ENCODE data around the gene ATG10. TPM values are rescaled to one million over a fixed set of nuclear protein-coding genes. Genes with fewer than 3 reads are reported as not detected.

ATG10 gene
- total and polyA plus RNA-seq, 2 of the 13 experiments (the other 11 are each of a cell fraction or from before 2014, with no cell fraction given) = 2.0 to 5.7 TPM

DNA sequence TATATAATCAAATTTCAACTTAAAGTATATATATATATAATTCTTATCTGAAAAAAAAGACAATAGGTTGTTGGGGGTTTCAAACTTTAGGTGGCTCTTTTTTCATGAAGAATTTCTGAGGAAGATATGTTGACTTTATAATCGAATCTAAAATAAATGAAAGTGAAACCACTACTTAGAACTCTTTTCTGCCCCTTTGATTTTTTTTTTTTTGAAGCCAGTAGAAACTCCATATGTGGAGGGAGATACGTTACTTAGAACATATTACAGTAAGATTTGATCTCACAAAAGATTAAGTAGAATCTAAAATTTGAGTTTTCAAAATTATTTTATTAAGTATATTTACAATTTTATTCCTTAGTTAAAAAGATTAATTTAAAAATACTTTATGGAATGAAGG is 96.9 kb downstream of the ATG10 start:
- intact Hi-C loops (cut with micrococcal nuclease; ENCODE audit: unreplicated experiment) (no loop called here), in situ Hi-C loops (cut with HindIII; ENCODE audit: extremely low pct_ligation_motif_present, low pct_unique_long_range_greater_than_20kb) (no loop called here)
- no TSS peak for BruUV-seq (replicated peaks)
- FAIRE-seq = no peak
- no peak overlapping the region for H3K27ac ChIP-seq (ENCODE audit: extremely low read length, insufficient read depth, low read length)
- 0 out of 2 replicates have a peak, but pooled peaks cover 4% of the 10 kb centered on the region for H3K4me1 ChIP-seq (ENCODE audit: insufficient read depth, low read length)
- H3K4me2 ChIP-seq (ENCODE audit: low read depth, low read length) = no peak overlapping the region
- no peaks in the 10 kb centered on the region for H3K79me2 ChIP-seq (ENCODE audit: insufficient read depth, low read length)
- CTCF ChIA-PET (ENCODE audit: low intra/inter-chr PET ratio, low total read pairs) = no interaction called here
- H3K9me3 ChIP-seq (ENCODE audit: low read length) = no peaks in the 10 kb centered on the region
- H2AFZ ChIP-seq (ENCODE audit: low read length) = no peak overlapping the region
- H3K36me3 ChIP-seq (replicated peaks in 1 of 2; ENCODE audit: control insufficient read depth in 1 of 2, insufficient read depth in 2 of 2, low read length in 2 of 2) = no peaks in the 10 kb centered on the region
- no peak for ATAC-seq
- no peak overlapping the region for H3K9ac ChIP-seq (ENCODE audit: insufficient read depth, low read depth, low read length)
- WGBS (ENCODE audit: low lambda C conversion rate) = 75% methylated on average over 2 of the region's 2 CpGs
- no peak for TF ChIP-seq RBAK (CRISPR knock-in tag; IDR thresholded peaks at IDR 0.05)
- TF ChIP-seq ATF7 (IDR thresholded peaks at IDR 0.05) = no peak
- no peak for TF ChIP-seq ATF7 (CRISPR knock-in tag; IDR thresholded peaks at IDR 0.05)
- POLR2A ChIA-PET = no interaction called here
- no peaks in the 10 kb centered on the region for H4K20me1 ChIP-seq (ENCODE audit: insufficient read depth, low read length)
- no peaks in the 10 kb centered on the region for H3K27me3 ChIP-seq (ENCODE audit: control insufficient read depth in 1 of 2, insufficient read depth in 2 of 2, low read length in 2 of 2)
- no peak overlapping the region for H3K4me3 ChIP-seq (replicated peaks in 1 of 3; ENCODE audit: insufficient read depth in 1 of 3, low read depth in 2 of 3, low read length in 3 of 3)
- DNase-seq (ENCODE audit: low spot score) = no peak

DNA sequence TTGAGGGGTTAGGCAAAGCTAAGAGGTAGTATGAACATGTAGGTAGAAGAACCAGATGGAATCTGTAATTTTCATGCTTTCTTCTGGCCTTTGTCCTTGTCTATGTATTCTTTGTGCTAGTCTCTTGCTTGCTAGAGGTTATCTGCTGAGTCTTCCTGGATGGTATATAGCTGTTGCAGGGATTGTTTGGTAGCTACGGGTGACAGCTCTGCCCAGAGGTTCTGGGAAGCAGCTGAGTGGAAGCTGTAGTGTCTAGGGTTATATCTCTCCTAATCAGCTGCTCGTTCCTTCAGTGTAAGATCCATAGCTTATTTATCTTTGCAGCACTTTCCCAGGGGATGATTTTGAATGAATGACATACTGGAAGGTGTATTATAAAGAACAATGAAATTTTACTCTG is 100.3 kb downstream of the ATG10 start:
- DNase-seq (ENCODE audit: low spot score) = no peak
- ChIA-PET CTCF (ENCODE audit: low intra/inter-chr PET ratio, low total read pairs) (no interaction called here), POLR2A (no interaction called here)
- intact Hi-C loops (cut with micrococcal nuclease; ENCODE audit: unreplicated experiment) (no loop called here), in situ Hi-C loops (cut with HindIII; ENCODE audit: extremely low pct_ligation_motif_present, low pct_unique_long_range_greater_than_20kb) (no loop called here)
- Histone ChIP-seq H3K79me2 (ENCODE audit: insufficient read depth, low read length) (no peaks in the 10 kb centered on the region), H3K27me3 (ENCODE audit: control insufficient read depth in 1 of 2, insufficient read depth in 2 of 2, low read length in 2 of 2) (no peaks in the 10 kb centered on the region), H3K4me3 (replicated peaks in 1 of 3; ENCODE audit: insufficient read depth in 1 of 3, low read depth in 2 of 3, low read length in 3 of 3) (no peak overlapping the region), H4K20me1 (ENCODE audit: insufficient read depth, low read length) (no peaks in the 10 kb centered on the region), H3K4me1 (ENCODE audit: insufficient read depth, low read length) (0 out of 2 replicates have a peak, but pooled peaks cover 4% of the 10 kb centered on the region), H3K36me3 (replicated peaks in 1 of 2; ENCODE audit: control insufficient read depth in 1 of 2, insufficient read depth in 2 of 2, low read length in 2 of 2) (no peaks in the 10 kb centered on the region), H3K4me2 (ENCODE audit: low read depth, low read length) (no peak overlapping the region), H3K9me3 (ENCODE audit: low read length) (no peaks in the 10 kb centered on the region), H3K27ac (ENCODE audit: extremely low read length, insufficient read depth, low read length) (no peak overlapping the region), H3K9ac (ENCODE audit: insufficient read depth, low read depth, low read length) (no peak overlapping the region), H2AFZ (ENCODE audit: low read length) (no peak overlapping the region)
- ATAC-seq = no peak
- TF ChIP-seq ZNF224 (CRISPR knock-in tag; IDR thresholded peaks at IDR 0.05) (no peak), TSC22D2 (CRISPR knock-in tag; IDR thresholded peaks at IDR 0.05; ENCODE audit: borderline replicate concordance) (no peak)
- no TSS peak for BruUV-seq (replicated peaks)
- FAIRE-seq = no peak
- 89% methylated on average over 2 of the region's 2 CpGs for WGBS (ENCODE audit: low lambda C conversion rate)
